HG03025 (cell line): ENCODE data around the gene PRM1.
"Not testable (repeated sequence)": the region's sequence is repeated elsewhere in the genome, so short reads cannot be mapped to it uniquely, and the experiment has no call there.

Source experiments
- ATAC-seq: cut with Tn5 transposase; IDR thresholded peaks from one replicate; pipeline ENCODE4 v1.9.1; 2021; ENCODE audit warnings: mild to moderate bottlenecking, moderate library complexity; ENCODE audit not compliant: unreplicated experiment, low FRiP score

Gene PRM1

DNA sequence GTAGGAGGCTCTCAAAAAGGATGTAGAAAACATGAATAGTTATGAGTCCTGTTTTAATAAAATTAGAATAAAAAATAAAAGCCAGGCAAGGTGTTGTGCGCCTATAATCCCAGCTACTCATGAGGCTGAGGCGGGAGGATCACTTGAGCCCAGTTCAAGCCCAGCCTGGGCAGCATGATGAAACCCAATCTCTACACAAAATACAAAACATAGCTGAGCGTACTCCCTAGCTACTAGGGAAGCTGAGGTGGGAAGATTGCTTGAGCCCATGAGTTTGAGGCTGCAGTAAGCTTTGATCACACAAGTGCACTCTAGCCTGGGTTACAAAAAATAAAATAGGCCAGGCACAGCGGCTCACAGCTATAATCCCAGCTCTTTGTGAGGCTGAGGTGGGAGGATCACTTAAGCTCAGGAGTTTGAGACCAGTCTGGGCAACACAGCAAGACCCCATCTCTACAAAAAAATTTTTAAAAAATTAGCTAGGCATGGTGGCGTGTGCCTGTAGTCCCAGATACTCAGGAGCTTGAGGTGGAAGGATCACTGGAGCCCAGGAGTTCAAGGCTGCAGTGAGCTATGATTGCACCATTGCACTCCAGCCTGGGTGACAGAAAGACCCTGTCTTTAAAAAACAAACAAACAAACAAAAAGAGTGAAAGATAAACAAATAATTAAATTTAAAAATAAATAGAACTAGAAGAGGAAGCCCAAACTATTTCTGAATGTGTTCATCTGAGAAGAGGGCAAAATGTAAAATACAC, 17.2 kb upstream of the PRM1 start:
- ATAC-seq = no peak

DNA sequence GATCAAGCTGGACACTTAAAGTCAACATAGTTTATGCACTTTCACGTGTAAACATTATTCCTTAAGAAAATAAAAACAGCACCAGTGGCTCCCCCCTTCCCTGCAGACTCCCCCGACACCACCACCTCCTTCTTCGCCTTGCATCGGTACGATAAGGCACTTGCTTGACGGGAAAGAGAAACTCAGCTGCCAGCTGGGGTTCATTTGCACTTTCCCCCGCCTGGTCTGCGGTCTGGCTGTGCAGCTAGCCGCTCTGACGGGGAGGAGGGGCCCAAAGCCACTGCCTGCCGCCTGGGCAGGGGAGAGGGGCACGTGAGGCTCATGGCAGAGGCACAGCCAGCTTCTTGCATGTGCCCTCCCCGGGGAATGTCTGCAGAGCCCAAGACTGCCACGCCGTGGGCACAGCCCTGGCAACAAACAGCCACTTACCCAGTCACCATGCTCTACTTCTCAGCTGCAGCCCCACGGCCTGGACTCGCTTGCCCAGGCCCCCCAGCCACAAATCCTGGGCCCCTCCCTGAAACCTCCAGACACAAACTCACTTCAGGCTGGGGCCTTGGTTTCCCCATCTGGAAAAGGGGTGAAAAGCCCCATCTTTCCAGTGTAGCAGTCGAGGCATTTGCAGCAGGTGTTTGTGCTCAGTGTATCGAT, 16.5 kb upstream of the PRM1 start:
- ATAC-seq = peak; percentile 56

DNA sequence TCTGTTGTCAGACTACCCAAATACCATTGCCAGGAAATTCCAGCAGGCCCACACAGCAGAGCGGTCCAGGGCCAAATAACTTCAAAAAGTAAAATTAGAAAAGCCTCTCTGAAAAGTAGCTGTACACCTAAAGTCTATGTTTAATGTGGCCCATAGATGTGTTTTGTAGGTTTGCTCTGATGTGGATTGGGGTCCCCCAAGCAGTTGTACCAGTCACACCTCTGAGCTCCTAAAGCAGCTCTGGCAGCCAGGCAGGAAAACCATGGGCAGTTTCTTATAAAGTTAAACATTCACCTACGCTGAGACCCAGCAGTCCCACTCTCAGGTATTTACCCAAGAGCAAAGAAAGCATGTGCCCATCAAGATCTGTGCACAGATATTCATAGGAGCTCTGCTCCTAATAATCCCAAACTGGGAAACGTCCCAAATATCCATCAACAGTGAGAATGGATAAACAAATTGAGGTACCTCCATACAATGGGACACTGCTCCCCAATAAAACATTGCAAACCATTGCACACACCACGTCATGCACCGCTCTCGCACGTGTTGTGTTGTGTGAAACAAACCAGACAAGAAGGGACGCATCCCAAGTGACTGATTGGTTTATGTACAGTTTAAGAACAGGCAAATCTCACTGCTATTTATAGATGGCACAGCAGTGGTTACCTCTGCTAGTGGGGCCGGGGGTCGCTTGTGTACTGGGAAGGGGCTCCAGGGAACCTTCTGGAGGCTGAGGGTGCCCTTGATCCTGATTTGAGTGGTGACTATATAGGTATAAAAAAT, 15.8 kb upstream of the PRM1 start:
- ATAC-seq = no peak

DNA sequence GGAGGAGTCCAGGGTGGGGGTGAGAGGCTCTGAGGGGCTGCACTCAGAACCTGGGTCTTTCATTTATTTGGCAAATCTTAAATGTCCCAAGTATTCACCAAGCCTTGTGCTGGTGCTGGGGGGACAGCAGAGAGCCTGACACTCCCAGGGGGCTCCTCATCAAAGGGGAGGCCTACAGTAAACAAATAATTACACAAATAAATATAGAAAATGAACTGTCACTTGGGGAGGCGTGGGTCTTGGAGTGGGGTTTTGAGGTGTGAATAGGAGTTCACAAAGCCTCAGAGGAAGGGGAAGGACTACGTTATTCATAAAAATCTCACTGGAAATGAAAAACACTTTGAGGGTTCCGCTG, 15.2 kb upstream of the PRM1 start:
- no peak for ATAC-seq

DNA sequence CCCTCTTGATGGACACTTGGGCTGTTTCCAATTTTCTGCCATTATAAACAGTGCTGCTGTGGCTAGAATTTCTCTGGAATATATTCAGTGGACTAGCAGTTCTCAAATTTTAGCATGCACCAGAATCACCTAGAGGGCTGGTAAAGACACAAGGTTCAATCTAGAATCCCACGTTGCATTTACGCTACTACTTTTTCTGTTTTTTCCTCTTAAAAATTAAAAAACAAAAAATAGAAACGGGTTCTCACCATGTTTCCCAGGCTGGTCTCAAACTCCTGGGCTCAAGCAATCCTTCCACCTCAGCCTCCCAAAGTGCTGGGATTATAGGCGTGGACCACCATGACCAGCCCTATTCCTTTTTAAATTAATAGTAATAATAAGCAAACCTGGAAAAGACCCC, 14.5 kb upstream of the PRM1 start:
- ATAC-seq = no peak

DNA sequence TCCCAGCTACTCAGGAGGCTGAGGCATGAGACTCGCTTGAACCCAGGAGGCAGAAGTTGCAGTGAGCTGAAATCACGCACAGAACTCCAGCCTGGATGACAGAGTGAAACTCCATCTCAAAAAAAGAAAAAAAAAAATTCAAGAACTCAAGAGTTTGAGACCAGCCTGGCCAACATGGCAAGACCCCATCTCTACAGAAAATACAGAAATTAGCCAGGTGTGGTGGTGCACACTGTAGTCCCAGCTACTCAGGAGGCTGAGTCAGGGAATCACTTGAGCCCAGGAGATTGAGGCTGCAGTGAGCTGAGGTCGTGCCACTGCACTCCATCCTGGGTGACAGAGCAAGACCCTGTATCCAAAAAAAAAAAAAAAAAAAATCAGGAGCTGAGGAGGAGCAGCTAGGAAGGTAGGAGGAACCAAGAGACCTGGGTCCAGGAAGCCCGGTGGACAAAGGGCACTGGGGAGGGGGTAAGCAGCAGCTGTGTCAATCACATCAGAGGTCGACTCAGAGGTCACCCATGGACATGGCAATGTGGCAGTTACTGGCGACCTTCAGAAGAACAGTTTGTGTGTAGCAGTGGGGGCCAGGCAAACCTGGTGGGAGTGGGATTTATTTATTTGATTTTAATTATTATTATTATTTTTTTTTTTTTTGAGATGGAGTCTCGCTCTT, 11.1 kb upstream of the PRM1 start:
- ATAC-seq = no peak

DNA sequence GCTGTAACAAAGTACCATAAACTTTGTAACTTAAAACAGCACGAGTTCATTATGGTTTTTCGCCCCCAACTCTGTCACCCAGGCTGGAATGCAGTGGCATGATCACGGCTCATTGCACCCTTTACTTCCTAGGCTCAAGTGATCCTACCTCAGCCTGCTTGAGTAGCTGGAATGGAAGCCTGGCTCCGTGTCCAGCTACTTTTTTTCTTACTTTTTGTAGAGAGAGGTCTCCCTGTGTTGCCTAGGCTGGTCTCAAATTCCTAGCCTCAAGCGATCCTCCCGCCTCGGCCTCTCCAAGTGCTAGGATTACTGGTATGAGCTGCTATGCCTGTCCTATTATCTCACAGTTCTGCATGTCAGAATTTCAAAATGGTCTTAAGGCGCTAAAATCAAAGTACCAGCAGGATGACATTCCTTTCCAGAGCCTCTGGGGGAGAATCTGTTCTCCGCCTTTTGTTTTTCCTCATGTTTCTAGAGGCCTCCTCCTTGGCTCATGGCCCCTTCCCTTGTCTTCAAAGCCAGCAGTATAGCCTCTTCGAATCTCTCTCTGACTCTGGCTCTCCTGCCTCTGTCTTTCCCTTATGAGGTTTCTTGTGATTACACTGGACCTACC, 10.1 kb upstream of the PRM1 start:
- ATAC-seq = no peak

DNA sequence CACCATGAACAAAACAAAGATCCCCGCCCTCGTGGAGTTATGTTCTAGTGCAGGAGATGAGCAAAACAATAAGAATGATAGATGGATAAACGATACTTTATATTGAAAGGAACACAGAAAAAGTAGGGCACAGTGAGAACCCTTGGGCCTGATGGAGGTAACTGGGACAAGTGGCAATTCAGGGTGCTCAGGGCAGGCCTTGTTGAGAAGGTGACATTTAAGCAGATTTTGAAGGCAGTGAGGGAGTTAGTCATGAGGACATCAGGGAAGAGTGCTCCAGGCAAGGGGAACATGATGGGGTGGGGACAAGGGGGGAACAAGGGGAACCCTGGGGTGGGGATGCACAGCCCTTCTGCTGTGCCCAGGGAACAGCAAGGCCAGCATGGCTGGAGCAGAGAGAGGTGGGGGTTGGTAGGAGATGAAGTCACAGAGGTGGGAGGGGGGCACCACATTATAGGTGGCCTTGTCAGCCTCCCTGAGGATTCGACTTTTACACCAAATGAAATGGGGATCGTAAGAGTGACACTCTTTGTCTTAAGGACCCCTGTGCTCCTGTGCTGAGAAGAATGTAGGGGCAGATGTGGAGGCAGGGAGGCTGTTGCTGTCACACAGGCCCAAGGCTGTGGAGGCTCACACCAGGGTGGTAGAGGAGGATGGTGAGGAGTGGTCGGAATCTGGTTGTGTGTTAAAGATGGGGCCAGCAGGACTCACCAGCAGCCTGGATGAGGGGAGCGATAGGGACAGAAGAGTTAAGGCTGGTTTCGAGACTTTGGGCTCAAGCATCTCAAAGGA, 9.2 kb upstream of the PRM1 start:
- no peak for ATAC-seq

DNA sequence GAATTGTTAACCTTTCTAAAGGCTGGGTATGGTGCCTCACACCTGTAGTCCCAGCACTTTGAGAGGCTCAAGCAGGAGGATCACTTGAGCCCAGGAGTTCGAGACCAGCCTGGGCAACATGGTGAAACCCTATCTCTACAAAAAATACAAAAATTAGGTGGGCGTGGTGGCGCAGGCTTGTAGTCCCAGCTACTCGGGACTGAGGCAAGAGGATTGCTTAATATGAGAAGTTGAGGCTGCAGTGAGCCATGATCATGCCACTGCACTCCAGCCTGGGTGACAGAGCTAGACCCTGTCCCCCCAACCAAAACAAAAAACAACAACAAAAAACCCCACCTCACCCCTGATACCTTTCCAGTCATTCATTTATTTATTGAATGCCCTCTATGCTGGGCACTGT, 8.6 kb upstream of the PRM1 start:
- ATAC-seq = not testable (repeated sequence)

DNA sequence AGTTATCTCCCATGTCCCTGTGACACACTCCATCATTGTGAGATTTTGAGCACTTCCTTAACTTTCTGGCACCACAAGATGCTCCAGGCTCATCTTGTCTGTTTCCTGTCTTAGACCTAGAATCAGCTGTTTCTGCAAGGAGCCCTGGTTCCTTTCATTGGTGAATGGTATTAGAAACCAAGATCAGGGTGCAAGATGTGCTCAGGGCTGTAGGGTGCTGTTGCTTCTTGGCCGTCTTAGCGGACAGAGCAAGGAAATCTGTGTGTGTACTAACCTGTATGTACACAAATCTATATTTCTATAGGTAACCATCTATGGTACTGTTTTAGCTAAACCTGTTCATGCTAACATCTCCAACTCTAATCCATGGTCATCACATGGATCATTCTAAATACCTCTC, 8.1 kb upstream of the PRM1 start:
- ATAC-seq = no peak

DNA sequence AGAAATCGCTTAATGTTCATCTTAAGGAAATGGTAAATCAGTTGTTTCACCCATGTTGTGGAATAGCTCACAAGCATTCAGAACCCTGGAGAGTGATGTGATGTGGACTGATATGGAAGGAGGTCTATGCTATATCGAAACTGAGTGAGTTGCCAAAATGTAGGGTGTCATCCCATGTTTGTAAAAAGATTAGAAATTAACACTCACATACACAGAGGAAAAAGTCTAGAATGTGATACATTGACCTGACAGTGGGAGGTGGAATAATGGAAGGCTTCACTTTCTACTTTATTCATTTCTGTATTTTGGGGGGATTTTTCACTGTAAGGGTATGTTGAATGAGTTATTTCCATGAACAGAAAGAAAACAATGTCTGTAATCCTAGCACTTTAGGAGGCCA, 4.7 kb upstream of the PRM1 start:
- no peak for ATAC-seq

DNA sequence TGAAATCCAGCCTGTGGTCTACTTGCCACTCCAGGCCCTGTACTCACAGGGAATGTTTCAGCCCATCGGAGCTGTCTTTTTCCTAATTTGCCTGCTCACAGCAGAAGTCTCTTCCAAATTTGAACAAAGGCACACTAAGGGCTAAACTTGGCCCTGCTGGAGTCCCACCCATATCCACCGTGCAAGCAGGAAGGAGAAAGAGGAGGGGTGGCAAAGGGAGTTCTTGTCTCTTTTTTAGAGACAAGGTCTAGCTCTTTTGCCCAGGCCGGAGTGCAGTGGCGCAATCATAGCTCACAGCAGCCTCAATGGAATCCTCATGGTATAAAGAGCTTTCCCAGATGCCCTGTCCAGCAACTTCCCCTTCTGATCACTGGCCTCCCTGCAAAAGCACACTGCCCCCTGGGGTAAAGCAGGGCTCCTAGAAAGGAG, 2.7 kb upstream of the PRM1 start:
- no peak for ATAC-seq

DNA sequence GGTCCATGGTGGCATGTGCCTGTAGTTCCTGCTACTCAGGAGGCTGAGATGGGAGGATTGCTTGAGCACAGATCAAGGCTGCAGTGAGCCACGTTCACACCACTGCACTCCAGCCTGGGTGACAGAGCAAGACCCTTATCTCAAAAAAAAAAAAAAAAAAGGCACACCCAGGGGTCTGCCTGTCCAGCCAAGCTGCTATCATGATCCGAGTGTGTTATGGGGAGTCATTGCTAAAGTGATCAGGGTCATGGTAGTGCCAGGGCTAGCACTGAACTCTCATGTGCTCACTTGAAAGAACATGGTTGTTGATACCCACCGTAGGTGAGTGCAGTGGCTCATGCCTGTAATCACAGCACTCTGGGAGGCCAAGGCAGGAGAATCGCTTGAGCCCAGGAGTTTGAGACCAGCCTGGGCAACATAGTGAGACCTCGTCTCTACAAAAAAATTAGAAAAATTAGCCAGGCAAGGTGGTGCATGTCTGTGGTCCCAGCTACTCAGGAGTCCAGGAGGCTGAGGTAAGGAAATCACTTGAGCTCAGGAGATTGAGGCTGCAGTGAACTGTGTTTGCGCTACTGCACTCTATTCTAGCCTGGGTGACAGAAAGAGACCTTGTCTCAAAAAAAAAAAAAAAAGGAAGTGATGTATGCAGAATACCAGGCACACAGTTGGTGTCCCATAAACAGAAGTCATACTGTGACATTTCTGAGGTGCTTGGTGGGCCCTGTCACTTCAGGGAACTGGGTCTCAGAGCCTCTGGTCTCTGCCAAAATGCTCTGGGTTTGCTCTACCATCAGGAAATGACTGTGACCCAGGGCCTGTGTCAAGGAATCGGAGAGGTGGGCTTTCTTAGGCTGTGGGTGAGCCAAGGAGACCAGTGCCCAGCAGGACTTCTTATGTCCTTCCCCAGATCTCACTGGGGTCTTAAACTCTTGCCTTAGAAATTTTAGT, 2.2 kb downstream of the PRM1 start:
- ATAC-seq = no peak

DNA sequence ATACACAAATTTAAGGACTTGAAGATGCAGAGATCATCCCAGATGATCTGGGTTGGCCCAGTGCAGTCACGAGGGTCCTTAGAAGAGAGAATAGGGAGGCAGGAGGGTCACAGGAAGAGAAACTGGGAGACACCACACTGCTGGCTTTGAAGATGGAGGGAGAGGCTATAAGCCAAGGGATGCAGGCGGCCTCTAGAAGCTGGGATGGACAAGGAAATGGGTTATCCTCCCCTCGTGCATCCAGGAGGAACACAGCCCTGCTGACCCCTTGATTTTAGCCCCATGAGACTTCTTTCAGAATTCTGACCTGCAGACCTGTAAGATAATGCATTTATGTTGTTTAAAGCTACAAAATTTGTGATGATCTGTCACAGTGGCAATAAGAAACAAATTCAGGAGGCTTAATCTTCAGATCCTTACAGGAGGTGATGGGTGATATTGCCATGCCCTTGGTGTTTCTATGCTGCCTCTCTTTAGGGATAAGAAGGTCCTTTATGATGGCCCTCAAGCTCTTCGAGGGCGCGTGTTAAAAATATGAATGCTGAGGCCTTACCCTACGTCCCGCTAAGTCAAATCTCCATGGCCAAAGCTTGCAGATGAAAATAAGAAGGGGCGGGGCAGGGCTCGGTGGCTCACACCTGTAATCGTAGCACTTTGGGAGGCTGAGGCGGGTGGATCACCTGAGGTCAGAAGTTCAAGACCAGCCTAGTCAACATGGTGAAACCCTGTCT, 3.4 kb downstream of the PRM1 start:
- ATAC-seq = no peak

DNA sequence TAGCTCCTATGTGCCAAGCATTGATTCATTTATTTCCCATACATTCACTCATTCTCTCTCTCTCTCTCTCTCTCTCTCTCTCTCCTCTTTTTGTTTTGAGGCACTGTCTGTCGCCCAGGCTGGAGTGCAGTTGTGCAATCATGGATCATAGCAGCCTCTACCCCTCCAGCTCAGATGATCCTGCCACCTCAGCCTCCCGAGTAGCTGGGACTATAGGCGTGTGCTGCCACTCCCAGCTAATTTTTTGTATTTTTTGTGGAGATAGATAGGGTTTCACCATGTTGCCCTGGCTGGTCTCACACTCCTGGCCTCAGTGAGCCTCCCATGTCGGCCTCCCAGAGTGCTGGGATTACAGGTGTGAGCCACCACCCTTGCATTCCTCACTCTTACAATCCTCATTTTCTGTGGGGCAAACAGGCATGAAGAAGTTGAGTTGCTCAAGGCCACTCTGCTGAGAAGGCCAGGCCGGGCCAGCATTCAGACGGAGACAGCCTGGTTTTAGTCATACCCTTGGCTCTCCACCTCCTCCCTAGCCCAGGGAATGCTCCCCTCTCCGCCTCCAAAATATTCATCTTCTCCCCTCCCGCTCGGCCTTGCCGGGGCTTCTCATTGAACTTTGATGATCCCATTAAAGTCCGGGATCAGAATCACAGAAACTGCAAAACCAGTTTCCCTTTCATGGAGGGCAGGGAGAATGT, 4.1 kb downstream of the PRM1 start:
- no peak for ATAC-seq

DNA sequence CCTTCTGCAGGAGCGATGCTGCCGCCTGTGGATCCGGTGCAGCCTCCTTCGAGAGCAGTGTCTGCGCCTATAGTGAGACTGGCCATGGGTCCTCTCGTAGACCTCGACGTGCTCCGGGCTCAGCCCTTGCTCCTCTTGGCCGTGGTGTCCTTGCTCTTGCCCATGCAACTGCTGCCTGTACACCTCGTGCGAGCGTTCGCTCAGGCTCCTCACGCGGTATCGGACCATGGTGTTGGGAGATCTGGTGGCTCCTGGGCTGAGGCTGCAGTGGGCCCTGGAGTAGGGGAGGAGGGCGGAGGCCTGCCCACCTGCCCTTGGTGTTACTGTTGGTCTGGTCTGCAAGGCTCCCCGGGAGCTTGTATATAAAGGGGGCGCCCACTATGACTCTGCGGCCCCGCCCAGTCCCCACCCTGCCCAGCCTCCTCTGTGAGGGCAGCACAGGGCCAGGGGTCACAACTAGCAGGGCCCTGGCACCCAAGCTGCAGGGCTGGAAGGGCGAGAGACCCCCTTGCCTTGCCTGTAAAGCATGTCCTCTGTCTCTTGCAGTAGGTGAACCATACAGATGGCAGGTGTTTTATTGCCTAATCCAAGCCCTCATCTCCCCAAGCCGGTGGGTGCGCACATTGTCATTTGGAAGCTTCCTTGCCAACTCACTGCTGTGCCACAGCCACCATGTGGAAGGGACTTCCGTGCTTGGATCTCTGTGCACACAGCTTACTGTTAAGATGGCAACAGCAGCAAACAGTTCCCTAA, 4.8 kb downstream of the PRM1 start, which contains the start of gene PRM2:
Gene PRM2, minus strand, starts transcription at position 338 of the 753 bp plus-strand sequence. Its CDS starts 110 bp downstream, at position 228.
- no peak for ATAC-seq

DNA sequence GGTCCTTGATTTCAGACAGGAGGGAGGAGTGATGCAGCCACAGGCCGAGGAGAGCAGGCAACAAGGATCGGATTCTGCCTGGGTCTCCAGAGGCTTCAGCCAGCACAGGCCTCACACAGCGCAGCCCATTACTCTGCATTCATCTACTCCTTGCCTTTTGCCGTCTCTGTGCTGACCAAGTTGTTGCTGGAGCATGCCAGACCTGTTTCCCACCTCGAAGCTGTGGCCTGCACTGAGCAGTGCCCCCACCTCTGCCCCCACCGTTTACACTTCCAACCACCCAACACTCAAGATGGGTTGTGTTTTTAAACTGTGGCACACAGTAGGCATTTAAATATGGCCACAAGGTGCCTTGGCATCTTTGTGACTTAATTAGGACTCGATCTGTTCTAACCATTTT, 6.2 kb downstream of the PRM1 start:
- no peak for ATAC-seq
